ENCODE data around the gene AIFM1. TPM values are rescaled to one million over a fixed set of nuclear protein-coding genes. Genes with fewer than 3 reads are reported as not detected.

Gene AIFM1
- total RNA-seq (2014; rRNA removed; shearing (Covaris generic)), result 22.4 and 38.0 TPM in 2 replicates

DNA sequence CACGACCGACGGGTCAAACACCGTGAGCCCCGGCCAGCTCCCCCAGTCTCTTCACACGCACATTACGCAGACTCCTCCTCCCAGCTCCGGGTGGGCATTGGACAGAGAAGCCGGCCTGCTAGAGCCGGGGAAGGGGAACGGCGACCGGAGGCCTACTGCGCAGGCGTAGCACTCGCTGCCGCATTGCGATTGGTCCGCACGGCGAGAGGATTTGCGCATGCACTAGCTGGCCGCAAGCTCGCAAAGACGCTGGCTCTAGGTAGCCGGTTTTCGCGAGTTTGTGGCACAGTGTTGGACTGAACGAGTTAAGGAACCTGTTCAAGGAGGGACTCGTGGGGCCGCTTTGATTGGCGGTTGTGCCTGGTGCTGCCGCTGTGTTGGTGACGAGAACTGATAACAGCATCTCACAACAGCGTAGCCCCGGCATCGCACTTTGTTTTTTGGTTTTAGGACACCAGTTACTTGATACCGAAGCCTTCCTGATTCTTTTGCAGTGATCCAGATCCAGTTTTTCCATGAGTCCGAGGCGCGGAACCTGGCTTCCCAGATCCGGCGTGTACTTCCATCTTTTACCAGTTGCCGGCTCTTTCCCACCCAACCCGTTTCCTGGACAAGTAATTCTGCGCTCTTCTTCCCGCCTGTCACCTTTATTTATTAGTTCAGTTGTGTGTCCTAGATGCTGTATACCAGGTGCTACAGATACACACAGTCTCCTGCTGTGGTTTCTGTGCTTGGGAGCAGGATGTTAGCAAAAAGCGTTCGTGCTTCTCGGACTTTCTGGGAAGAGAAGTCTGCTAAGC lies at the start of gene AIFM1:
TSS of gene AIFM1 (minus strand) at position 139 of the 800 bp plus-strand sequence. CDS start 185 bp downstream, outside the sequence.
- peak; percentile 96 for DNase-seq (ENCODE audit: low read depth)

DNA sequence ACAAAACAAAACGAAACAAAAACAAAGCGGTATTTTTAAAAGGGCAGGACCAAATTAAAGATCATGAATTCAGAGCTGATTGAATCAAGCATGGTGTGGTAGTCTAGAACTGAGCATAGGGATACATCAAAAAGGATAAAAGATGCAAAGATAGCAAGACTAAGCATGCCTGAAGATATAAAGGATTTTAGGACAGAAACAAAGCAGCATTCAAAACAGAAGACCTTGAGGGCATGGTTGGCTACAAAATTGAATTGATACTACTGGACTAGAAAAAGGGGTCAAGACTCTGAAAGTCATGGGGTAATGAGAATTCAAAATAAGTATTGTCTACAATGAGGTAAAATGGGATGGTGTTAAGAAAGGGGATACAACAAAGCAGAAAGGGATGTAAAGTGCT lies 47.7 kb upstream of the AIFM1 start:
- DNase-seq (ENCODE audit: low read depth), result no peak

- no peak for DNase-seq (ENCODE audit: low read depth)
Observed at GRCh38 chrX:130212371-130212770, 46.7 kb upstream of the AIFM1 start.

- no peak for DNase-seq (ENCODE audit: low read depth)
Observed at GRCh38 chrX:130211415-130212186, 46.0 kb upstream of the AIFM1 start.

- DNase-seq (ENCODE audit: low read depth), result no peak
Observed at GRCh38 chrX:130204647-130205046, 39.0 kb upstream of the AIFM1 start.

GRCh38 chrX:130197464-130197863 lies 31.8 kb upstream of the AIFM1 start:
- no peak for DNase-seq (ENCODE audit: low read depth)

GRCh38 chrX:130196466-130196865 lies 30.8 kb upstream of the AIFM1 start:
- no peak for DNase-seq (ENCODE audit: low read depth)

GRCh38 chrX:130190801-130191200 lies 25.2 kb upstream of the AIFM1 start:
- DNase-seq (ENCODE audit: low read depth), result no peak

- DNase-seq (ENCODE audit: low read depth), result no peak
Observed at GRCh38 chrX:130186651-130187050, 21.0 kb upstream of the AIFM1 start.

- DNase-seq (ENCODE audit: low read depth), result no peak
Observed at GRCh38 chrX:130184857-130185256, 19.2 kb upstream of the AIFM1 start.

DNA sequence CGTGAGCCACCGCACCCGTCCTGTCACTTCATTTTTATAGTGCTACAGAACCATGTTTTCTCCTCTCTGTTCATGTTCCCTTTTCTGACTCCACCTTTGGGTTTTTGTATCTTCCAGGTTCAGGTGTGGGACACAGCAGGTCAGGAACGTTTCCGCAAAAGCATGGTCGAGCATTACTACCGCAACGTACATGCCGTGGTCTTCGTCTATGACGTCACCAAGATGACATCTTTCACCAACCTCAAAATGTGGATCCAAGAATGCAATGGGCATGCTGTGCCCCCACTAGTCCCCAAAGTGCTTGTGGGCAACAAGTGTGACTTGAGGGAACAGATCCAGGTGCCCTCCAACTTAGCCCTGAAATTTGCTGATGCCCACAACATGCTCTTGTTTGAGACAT lies 18.5 kb upstream of the AIFM1 start:
- DNase-seq (ENCODE audit: low read depth), result no peak

DNA sequence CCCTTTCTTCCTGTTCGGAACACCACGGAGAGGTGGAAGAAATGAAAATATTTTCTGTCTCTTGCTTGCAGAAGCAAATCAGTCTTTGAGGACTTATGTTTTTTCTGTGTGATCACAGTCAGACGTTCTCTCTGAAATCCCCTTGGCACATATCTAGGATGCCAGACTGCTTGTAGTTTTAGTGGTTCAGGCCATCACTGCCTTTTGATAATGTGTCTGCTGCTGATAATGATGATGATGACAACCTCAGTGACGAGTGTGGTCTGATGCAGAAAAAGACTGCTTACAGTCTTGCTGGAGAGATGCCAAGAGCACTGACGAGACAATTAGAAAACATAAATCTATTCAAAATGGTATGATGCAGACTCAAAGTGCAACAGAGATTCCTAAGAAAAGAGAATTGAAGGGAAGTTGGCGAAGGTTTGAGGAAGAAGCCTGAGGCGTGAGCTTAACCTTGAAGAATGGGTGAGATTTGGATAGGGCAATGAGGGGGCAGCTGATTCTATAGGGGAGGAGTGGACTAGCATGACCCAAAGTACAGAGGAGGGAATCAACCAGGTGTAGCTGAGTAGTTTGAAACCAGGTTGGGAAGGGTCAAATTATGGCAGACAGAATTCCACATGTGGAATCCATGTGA lies 14.1 kb upstream of the AIFM1 start:
- no peak for DNase-seq (ENCODE audit: low read depth)

DNA sequence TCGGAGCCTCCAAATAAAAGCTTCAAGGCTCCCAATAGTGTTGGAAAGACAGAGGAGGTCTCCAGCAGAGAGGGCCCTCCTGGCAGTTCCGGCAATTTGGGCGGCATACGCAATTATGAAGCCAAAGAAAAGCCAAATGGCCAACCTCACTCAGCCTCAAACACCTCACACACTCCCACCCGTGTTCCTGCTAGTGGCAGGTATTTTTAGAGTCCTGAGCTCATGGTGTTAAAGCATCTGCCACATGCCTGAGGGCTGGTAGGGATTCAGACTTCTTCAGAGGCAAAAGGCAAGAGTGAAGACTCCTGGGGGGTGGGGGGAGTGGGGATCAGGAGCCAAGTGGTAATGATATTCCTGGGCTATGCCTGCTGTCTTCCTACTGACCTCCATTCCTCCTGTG lies 13.5 kb upstream of the AIFM1 start:
- DNase-seq (ENCODE audit: low read depth), result no peak

DNA sequence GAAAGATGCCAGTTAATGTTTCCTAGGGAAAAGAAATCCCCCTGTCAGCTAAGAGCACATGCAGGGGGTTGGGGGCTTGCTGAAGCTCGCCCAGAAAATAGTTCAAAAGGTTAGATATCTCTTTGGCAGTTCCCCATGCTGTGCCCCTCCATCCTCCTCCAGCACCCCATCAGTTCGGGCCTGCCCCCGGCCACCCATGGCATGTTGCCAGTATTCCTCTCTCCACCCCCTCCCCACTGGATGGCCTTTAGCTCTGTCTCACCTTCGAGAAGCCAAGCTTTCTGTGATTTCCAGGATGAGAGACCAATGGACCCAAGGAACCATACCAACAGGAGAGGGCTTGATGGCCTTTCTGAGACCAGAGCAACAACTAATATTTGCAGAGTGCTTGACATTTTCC lies 11.3 kb upstream of the AIFM1 start:
- no peak for DNase-seq (ENCODE audit: low read depth)

DNA sequence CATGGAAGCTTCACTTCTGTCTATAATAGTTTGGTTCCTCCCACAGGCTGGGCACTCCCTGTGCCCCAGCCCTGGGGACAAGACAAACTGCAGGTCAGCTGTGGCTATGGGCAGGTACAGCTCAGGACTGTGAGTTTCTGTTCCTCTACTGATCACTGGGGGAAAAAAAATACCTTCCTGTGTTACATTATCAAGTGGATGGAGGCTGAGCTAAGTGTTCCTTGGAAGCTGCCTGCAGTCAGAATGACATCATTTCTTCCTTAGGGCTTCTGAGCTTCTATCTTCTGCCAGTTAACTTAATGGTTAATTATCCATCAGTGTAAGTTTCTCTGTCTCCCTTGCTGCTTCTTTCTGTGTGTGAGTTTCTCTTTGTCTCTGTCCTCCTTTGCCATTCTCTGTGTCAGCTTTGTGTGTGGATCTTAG lies 10.7 kb upstream of the AIFM1 start:
- DNase-seq (ENCODE audit: low read depth), result no peak

DNA sequence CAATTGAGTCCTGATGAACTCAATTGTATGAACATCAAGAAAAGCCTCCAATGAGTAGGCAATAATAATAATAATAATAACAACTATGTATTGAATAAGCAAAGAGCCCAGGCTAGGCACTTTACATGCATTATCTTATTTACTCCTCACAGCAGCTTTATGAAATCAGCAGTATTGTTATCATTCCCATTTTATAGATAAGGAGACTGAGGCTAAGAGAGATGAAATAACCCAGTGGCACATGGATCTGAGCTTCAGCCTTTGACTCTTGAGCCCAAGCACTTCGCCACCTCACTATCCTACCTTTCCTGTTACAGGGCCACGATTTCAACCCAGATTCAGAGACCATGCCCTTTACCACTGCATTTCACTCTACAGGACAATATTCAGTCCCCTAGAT lies 9.3 kb upstream of the AIFM1 start:
- DNase-seq (ENCODE audit: low read depth), result no peak

DNA sequence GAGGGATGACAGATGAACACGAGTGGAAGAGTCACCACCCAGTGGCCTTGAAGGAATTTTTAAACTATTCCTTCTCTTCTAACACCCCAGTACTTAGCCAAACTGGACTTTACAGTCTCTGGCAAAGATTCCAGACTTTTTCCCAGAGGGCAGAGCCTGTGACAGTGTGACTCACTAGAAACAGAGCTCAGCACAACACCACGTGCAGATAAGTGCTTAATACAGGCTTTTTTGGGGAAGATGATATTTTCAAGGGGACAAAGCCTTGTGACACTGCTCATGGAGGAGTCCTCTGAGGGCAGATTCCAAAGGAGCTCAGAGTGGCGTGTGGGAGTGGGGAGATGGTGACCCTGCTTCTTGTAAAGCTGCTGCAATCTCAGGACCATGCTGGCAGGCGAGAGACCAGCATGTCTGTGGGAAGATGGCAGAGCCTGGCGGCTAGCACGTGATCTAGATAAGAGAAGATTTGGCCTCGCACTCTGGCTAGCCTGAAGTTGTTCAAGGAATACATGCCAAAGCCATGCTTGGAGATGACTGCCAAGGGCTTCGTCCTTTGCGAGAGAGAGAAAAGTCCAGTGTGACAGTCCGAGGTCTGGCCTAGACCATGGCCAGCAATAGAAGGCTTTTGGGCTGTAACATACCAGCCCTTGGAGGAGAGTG lies 8.5 kb upstream of the AIFM1 start:
- DNase-seq (ENCODE audit: low read depth), result peak; percentile 39

DNA sequence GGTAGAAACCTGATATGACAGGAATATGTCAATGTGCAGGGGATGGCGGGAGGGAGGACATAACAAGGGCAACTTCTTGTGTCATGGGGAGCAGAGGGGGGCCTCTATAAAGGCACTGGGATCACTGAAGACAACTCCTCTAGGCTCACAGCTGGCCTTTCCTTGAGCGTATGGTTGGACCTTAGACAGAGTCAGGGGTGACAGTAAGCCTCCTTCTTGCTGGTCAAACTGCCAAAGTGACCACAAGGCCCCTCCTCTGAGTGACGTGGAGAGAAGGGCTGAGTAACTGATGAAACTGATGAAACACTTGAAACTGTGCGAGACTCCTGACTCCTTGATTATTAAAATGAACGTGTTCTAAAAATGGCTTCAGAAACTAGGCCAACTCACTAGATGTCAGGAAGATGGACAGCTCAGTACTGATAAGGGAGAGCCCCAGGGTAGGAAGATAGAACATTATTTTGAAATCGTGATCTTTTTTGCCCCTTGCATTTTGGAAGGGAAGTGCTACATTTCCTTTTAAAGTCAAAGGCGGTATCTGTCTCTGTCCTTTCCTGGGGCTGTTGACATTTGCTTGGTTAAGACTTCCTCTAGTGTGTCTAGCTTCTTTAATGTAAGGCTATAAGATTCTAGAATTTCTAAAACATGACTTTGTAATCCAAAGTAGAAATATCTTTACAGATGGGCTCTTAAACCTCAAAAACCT lies 7.7 kb upstream of the AIFM1 start:
- DNase-seq (ENCODE audit: low read depth), result peak; percentile 55

DNA sequence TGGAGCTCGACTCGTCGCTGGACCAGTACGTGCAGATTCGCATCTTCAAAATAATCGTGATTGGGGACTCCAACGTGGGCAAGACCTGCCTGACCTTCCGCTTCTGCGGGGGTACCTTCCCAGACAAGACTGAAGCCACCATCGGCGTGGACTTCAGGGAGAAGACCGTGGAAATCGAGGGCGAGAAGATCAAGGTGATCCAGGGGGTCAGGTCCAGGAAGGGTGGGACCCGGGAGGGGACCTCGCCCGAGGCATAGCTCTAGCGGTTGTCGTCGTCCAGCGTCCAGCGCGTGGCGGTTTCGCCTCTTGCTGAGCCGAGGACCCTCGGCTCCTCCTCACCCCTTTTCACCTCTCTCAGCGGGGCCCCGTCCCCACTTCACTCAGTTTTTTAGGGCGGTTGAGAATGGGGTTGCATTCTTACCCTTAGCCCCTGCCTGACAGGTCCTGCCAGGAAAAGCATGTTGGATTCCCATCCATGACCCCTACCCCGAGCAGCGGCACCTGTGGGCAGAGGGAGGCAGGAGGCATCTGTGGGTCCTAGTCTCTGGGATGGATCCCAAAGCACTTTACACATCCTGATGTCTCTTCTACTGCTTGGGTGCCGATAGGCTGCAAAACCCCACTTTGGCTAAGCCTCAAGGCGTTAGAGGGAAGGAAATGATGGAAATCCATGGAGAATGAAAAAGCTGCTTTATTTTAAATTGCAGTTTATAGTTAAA lies 6.6 kb upstream of the AIFM1 start:
- no peak for DNase-seq (ENCODE audit: low read depth)

GRCh38 chrX:130171446-130172126 lies 5.9 kb upstream of the AIFM1 start, which contains the start of gene RAB33A:
RAB33A (plus strand) TSS chrX:130171962; CDS start chrX:130172063, 101 bp downstream.
- DNase-seq (ENCODE audit: low read depth), result peak; percentile 15
